ENCODE measurements around the gene UGT1A9. TPM values are rescaled to one million over a fixed set of nuclear protein-coding genes. Genes with fewer than 3 reads are reported as not detected.
"Not testable (repeated sequence)": the region's sequence is repeated elsewhere in the genome, so short reads cannot be mapped to it uniquely, and the experiment has no call there.

Gene UGT1A9
- not detected in 2 replicates for total RNA-seq

DNA sequence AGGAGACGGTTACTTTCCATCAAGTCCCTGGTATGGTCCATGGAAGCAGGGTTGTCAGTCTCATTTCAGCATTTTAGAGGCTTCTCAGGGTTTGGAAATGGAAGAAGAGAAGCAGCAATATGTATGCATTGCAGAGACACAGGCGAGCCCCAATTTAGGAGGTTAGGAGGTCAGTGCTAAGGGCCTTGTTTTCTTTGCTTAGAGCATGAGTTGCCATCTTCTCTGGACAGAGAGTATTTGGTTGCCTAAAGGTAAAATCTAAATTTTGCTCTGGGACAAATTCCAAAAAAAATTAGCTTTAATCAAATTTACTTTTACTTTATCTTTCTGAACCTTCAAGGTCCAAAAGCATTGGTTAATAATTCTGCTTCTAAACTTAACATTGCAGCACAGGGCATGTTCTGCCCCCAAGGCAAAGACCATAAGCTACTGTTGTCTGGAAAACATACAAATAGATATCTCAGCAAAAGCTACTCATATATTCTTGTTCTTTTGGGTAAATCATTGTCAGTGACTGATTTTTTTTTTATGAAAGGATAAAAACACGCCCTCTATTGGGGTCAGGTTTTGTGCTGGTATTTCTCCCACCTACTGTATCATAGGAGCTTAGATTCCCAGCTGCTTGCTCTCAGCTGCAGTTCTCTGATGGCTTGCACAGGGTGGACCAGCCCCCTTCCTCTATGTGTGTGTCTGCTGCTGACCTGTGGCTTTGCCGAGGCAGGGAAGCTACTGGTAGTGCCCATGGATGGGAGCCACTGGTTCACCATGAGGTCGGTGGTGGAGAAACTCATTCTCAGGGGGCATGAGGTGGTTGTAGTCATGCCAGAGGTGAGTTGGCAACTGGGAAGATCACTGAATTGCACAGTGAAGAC lies at the start of gene UGT1A9:
Gene UGT1A9 (plus strand): TSS at position 609 of the 872 bp plus-strand sequence. CDS start 37 bp downstream, at position 646.
- no peak within 1 kb of the TSS for H3K4me3 ChIP-seq (ENCODE audit: low read depth, low read length)
- TF ChIP-seq, protein P1, sequence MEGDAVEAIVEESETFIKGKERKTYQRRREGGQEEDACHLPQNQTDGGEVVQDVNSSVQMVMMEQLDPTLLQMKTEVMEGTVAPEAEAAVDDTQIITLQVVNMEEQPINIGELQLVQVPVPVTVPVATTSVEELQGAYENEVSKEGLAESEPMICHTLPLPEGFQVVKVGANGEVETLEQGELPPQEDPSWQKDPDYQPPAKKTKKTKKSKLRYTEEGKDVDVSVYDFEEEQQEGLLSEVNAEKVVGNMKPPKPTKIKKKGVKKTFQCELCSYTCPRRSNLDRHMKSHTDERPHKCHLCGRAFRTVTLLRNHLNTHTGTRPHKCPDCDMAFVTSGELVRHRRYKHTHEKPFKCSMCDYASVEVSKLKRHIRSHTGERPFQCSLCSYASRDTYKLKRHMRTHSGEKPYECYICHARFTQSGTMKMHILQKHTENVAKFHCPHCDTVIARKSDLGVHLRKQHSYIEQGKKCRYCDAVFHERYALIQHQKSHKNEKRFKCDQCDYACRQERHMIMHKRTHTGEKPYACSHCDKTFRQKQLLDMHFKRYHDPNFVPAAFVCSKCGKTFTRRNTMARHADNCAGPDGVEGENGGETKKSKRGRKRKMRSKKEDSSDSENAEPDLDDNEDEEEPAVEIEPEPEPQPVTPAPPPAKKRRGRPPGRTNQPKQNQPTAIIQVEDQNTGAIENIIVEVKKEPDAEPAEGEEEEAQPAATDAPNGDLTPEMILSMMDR (IDR thresholded peaks at IDR 0.05; ENCODE audit: insufficient read depth, low read depth, low read length), result no peak
- no peak for DNase-seq (ENCODE audit: low read depth)

DNA sequence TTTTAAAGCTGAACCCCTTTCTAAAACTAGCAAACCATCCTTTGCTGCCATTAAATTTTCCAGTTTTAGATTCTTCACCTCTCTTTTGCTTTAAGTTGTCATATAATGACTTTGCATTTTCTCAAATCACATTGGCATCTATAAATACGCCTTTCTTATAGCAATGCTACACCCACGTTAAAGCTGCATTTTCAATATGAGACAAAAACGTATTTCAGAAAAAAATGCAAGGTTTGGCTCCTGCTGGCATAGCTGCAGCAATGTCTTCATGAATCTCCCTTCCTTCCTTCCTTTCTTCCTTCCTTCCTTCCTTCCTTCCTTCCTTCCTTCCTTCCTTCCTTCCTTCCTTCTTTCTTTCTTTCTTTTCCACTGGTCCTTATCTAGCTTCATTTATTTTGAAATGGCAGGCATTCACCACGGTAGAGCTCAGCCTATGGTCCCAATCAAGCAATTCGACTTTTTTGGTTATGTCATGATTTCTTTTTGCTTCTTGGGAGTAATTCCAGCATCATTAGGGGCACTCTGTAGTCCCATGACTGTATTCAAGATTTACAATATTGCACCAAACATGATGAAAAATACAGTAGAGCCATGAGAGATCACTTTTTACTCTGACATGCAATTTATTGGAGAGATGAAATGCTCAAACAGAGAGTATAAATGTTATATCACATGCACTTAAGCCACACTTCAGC lies 44.2 kb upstream of the UGT1A9 start:
- DNase-seq (ENCODE audit: low read depth), result no peak
- TF ChIP-seq, protein P1 (IDR thresholded peaks at IDR 0.05; ENCODE audit: insufficient read depth, low read depth, low read length), result no peak
- no peak overlapping the region for H3K4me3 ChIP-seq (ENCODE audit: low read depth, low read length)

DNA sequence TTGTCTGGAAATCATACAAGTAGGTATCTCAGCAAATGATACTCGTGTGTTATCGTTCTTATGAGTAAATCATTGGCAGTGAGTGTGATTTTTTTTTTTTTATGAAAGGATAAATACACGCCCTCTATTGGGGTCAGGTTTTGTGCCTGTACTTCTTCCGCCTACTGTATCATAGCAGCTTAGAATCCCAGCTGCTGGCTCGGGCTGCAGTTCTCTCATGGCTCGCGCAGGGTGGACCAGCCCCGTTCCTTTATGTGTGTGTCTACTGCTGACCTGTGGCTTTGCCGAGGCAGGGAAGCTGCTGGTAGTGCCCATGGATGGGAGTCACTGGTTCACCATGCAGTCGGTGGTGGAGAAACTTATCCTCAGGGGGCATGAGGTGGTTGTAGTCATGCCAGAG lies 35.4 kb upstream of the UGT1A9 start, which contains the start of gene UGT1A10:
Gene UGT1A10 (plus strand): TSS at position 143 of the 400 bp plus-strand sequence. CDS start 75 bp downstream, at position 218.
- not testable (repeated sequence) for H3K4me3 ChIP-seq (ENCODE audit: low read depth, low read length); DNase-seq (ENCODE audit: low read depth)

GRCh38 chr2:233638836-233639235 lies 32.9 kb upstream of the UGT1A9 start:
- H3K4me3 ChIP-seq (ENCODE audit: low read depth, low read length), result no peak overlapping the region
- no peak for DNase-seq (ENCODE audit: low read depth)
- TF ChIP-seq, protein P1 (IDR thresholded peaks at IDR 0.05; ENCODE audit: insufficient read depth, low read depth, low read length), result no peak

DNA sequence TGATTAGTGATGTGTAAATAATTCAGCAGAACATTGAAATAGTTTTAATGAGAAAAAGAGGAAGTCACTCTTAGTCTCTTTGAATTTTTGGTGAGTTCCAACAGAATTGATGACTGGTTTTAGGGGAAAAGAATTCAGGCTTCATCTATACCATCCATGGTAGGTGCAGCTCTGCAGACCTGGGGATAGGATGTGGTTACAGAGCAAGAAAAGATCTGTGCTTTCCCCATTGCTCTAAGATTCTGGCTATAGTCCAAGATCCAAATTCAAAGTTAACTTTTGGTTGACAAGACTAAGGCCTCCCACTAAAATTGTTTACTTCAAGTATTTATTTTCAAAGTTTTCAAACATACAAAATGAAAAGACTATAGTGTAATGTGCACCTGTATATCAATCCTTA lies 31.8 kb upstream of the UGT1A9 start:
- TF ChIP-seq, protein P1 (IDR thresholded peaks at IDR 0.05; ENCODE audit: insufficient read depth, low read depth, low read length), result no peak
- DNase-seq (ENCODE audit: low read depth), result no peak
- no peak overlapping the region for H3K4me3 ChIP-seq (ENCODE audit: low read depth, low read length)

DNA sequence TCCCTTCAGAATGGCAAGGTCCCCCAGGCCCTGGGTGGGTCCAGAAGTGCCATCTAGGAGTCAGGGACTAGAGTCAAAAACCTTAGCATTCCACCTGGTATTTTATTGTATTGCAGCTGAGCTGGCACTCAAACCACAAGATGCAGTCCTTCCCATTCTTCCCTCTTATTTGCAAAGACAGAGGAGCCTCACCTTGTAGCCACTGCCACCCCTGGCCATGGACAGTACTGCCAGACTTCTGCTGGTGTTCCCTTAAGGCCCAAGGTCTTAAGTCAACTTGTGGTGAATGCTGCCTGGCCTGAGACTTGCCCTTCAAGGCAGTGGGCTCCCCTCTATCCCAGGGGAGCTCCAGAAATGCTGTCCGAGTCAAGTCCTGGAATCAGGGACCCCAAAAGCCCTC lies 28.6 kb upstream of the UGT1A9 start:
- DNase-seq (ENCODE audit: low read depth), result peak; percentile 8

GRCh38 chr2:233646033-233646432 lies 25.7 kb upstream of the UGT1A9 start:
- H3K4me3 ChIP-seq (ENCODE audit: low read depth, low read length), result not testable (repeated sequence)

More for the DNA sequence above, 28.6 kb upstream of the UGT1A9 start:
- H3K4me3 ChIP-seq (ENCODE audit: low read depth, low read length), result no peak overlapping the region
- TF ChIP-seq, protein P1 (IDR thresholded peaks at IDR 0.05; ENCODE audit: insufficient read depth, low read depth, low read length), result peak; percentile 45

More at GRCh38 chr2:233646033-233646432, 25.7 kb upstream of the UGT1A9 start:
- not testable (repeated sequence) for DNase-seq (ENCODE audit: low read depth)
